ENCODE measurements around the gene SUN2.

DNA sequence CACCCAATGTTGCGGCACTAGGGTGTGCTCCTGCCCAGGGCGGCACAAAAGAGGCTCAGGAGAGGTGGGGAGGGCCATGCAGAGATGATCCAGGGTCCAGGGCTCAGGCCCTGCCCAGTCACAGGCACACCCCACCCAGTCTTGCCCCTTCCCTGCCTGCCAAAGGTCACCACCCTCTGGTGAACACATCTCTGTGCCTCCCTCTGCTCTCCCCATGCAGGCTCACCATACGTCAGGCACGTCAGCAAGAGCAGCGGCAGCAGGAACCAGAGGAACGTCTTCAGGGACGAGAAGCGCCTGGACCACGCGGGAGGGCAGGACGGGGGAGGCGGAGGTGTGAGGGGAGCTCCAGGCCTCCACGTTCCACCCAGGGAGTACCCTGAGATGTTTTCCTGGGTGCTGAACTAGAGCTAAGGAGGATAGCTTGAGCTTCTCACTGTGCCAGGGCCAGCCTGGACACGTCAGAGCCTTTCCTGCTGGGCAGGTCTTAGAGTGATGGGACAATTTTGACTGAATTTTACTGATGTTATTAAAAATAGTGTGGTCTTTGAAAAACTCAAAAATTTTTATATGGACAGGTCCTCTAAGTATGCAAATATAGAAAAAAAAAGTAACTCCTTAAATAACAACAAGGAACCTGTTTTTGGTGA, 7.2 kb downstream of the SUN2 start:
- TF ChIP-seq, protein P1, sequence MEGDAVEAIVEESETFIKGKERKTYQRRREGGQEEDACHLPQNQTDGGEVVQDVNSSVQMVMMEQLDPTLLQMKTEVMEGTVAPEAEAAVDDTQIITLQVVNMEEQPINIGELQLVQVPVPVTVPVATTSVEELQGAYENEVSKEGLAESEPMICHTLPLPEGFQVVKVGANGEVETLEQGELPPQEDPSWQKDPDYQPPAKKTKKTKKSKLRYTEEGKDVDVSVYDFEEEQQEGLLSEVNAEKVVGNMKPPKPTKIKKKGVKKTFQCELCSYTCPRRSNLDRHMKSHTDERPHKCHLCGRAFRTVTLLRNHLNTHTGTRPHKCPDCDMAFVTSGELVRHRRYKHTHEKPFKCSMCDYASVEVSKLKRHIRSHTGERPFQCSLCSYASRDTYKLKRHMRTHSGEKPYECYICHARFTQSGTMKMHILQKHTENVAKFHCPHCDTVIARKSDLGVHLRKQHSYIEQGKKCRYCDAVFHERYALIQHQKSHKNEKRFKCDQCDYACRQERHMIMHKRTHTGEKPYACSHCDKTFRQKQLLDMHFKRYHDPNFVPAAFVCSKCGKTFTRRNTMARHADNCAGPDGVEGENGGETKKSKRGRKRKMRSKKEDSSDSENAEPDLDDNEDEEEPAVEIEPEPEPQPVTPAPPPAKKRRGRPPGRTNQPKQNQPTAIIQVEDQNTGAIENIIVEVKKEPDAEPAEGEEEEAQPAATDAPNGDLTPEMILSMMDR (IDR thresholded peaks at IDR 0.05), result no peak
- TF ChIP-seq EZH2 (IDR thresholded peaks at IDR 0.05; ENCODE audit: borderline replicate concordance, insufficient read depth, low read depth, low read length, poor library complexity, severe bottlenecking), result no peak

Data from B cell (primary cell).